Measurements from ENCODE around the gene TMPRSS13.

DNA sequence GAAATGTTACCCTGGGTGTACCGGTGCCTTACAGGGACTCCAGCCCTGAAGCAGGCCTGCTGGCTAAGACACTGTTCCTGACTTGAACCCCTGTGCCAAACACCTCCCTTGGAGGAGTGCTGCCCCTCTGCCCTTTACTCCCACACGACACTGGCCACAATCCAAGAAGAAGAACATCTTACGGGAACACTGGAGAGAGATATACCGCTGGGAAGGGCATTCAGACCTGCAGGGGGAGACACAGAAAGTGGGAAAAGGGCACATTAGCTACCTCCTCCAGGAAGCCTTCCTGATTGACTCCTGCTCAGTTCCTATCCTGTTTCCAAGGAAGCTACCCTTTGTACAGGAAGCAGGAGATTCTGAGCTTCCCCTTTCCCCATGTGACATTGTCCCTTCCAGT is 18.7 kb downstream of the TMPRSS13 start:
- TF ChIP-seq POLR2A (IDR thresholded peaks at IDR 0.05): no peak
- TF ChIP-seq, protein P1, sequence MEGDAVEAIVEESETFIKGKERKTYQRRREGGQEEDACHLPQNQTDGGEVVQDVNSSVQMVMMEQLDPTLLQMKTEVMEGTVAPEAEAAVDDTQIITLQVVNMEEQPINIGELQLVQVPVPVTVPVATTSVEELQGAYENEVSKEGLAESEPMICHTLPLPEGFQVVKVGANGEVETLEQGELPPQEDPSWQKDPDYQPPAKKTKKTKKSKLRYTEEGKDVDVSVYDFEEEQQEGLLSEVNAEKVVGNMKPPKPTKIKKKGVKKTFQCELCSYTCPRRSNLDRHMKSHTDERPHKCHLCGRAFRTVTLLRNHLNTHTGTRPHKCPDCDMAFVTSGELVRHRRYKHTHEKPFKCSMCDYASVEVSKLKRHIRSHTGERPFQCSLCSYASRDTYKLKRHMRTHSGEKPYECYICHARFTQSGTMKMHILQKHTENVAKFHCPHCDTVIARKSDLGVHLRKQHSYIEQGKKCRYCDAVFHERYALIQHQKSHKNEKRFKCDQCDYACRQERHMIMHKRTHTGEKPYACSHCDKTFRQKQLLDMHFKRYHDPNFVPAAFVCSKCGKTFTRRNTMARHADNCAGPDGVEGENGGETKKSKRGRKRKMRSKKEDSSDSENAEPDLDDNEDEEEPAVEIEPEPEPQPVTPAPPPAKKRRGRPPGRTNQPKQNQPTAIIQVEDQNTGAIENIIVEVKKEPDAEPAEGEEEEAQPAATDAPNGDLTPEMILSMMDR (IDR thresholded peaks at IDR 0.05): no peak
